ENCODE data around the gene TAS1R3.
A peak's percentile ranks its signal among the peaks of the same experiment; 100 is the strongest.

TAS1R3 gene

GRCh38 chr1:1340791-1341548, 9.9 kb downstream of the TAS1R3 start:
- DNase-seq: no peak

GRCh38 chr1:1341549-1342021, 10.5 kb downstream of the TAS1R3 start:
- DNase-seq: no peak

GRCh38 chr1:1342061-1342562, 11.0 kb downstream of the TAS1R3 start:
- no peak for DNase-seq

- DNase-seq: no peak
These were observed 11.6 kb downstream of the TAS1R3 start for GRCh38 chr1:1342584-1343115.

GRCh38 chr1:1343811-1344421, 12.8 kb downstream of the TAS1R3 start:
- no peak for DNase-seq

- peak; percentile 71 to 76 for DNase-seq
These were observed 13.7 kb downstream of the TAS1R3 start for GRCh38 chr1:1344655-1345361.

GRCh38 chr1:1345384-1345783, 14.3 kb downstream of the TAS1R3 start:
- no peak for DNase-seq

- no peak for DNase-seq
These were observed 14.9 kb downstream of the TAS1R3 start for GRCh38 chr1:1345860-1346500.

GRCh38 chr1:1346501-1346890, 15.4 kb downstream of the TAS1R3 start:
- DNase-seq: no peak

GRCh38 chr1:1347026-1347595, 16.0 kb downstream of the TAS1R3 start:
- DNase-seq: no peak

- DNase-seq: no peak
These were observed 16.8 kb downstream of the TAS1R3 start for GRCh38 chr1:1347663-1348419.

GRCh38 chr1:1348420-1349255, 17.6 kb downstream of the TAS1R3 start:
- peak in 1 of 2 experiments; percentile 42 for DNase-seq

GRCh38 chr1:1349256-1350012, 18.4 kb downstream of the TAS1R3 start, which contains the start of gene DVL1:
DVL1 (minus strand) TSS chr1:1349418; CDS start chr1:1349065, 353 bp downstream.
- DNase-seq: peak; percentile 71 to 77

- no peak for DNase-seq
These were observed 20.7 kb downstream of the TAS1R3 start for GRCh38 chr1:1351511-1352427.

- no peak for DNase-seq
These were observed 21.8 kb downstream of the TAS1R3 start for GRCh38 chr1:1352786-1353388.

GRCh38 chr1:1353389-1354151, 22.5 kb downstream of the TAS1R3 start:
- DNase-seq: no peak
